ENCODE measurements around the gene ZNF438. TPM values are rescaled to one million over a fixed set of nuclear protein-coding genes. Genes with fewer than 3 reads are reported as not detected.

The ZNF438 gene
- total and polyA plus RNA-seq, 2 of the 8 experiments (the other 6 are each of a cell fraction or from before 2014, with no cell fraction given): 0.95 to 1.7 TPM

- no peak overlapping the region for H2BK20ac ChIP-seq (ENCODE audit: low read length)
- H3K79me2 ChIP-seq (ENCODE audit: control insufficient read depth in 1 of 2, insufficient read depth in 2 of 2, low read length in 2 of 2): no peaks in the 10 kb centered on the region
- no peak overlapping the region for H2AK5ac ChIP-seq (ENCODE audit: low read depth, low read length)
- H4K5ac ChIP-seq (ENCODE audit: insufficient read length, low read depth, low read length): no peak overlapping the region
- H3K23me2 ChIP-seq (ENCODE audit: low read depth, low read length): peaks cover 3% of the 10 kb centered on the region; the same call in 1 of the 2 replicates
- no peak overlapping the region for H3K23ac ChIP-seq (ENCODE audit: insufficient read length)
- H3K18ac ChIP-seq (ENCODE audit: extremely low read depth, low read length): peak overlapping the region; percentile 84
- peak overlapping the region; percentile 80 for H2BK5ac ChIP-seq (ENCODE audit: low read depth, low read length)
- H4K8ac ChIP-seq (ENCODE audit: extremely low read depth, insufficient read depth, low read length): peak overlapping the region; percentile 88; the same call in 1 of the 2 replicates
- peak overlapping the region; percentile 82 for H3K27ac ChIP-seq (ENCODE audit: low read depth, low read length)
- TF ChIP-seq TAF1 (IDR thresholded peaks at IDR 0.05; ENCODE audit: low read depth, low read length): peak; percentile 42; the same call in 1 of the 2 replicates
- TF ChIP-seq POLR2A (IDR thresholded peaks at IDR 0.05; ENCODE audit: control extremely low read depth in 1 of 2, low read depth in 2 of 2, low read length in 2 of 2): peak in 1 of 2 experiments; percentile 61; a peak in 1 of 3 replicates
- TF ChIP-seq SP1 (IDR thresholded peaks at IDR 0.05; ENCODE audit: low read depth, low read length): peak; percentile 54; the same call in 1 of the 2 replicates
- TF ChIP-seq ASH2L (IDR thresholded peaks at IDR 0.05; ENCODE audit: low read length): no peak
- TF ChIP-seq E2F6 (IDR thresholded peaks at IDR 0.05): 0 out of 2 replicates have a peak, but pooled peaks have one; percentile 47
- TF ChIP-seq RAD21 (IDR thresholded peaks at IDR 0.05 in 1 of 2, conservative IDR thresholded peaks at IDR 0.05 in 1 of 2; ENCODE audit: low read depth in 2 of 2, low read length in 2 of 2): peak; percentile 12 to 27; a peak in 3 of 4 replicates
- H2BK12ac ChIP-seq (ENCODE audit: low read depth, low read length): peak overlapping the region; percentile 72; the same call in 1 of the 2 replicates
- H3K9me3 ChIP-seq (ENCODE audit: insufficient read depth in 2 of 2, low read depth in 1 of 2, low read length in 1 of 2): no peaks in the 10 kb centered on the region
- H3K36me3 ChIP-seq (ENCODE audit: control insufficient read depth in 2 of 4, insufficient read depth in 4 of 4, low read length in 3 of 4): no peaks in the 10 kb centered on the region
- peak overlapping the region; percentile 97 for H2AFZ ChIP-seq (ENCODE audit: low read length)
- FAIRE-seq: no peak
- no peaks in the 10 kb centered on the region for H4K20me1 ChIP-seq (replicated peaks in 1 of 2; ENCODE audit: control insufficient read depth in 1 of 2, insufficient read depth in 2 of 2, low read length in 2 of 2)
- H3K56ac ChIP-seq (replicated peaks; ENCODE audit: insufficient read length, low read depth, low read length): no peak overlapping the region
- peak overlapping the region; percentile 44 to 65 (median 64) for H3K9ac ChIP-seq (replicated peaks in 1 of 4; ENCODE audit: extremely low read depth in 1 of 4, low read depth in 3 of 4, low read length in 3 of 4)
- no peak overlapping the region for H3K14ac ChIP-seq (ENCODE audit: insufficient read length)
- H3K4ac ChIP-seq (replicated peaks; ENCODE audit: insufficient read length, low read depth, low read length): no peak overlapping the region
- H4K91ac ChIP-seq (replicated peaks; ENCODE audit: insufficient read length, low read length): no peak overlapping the region
- peak overlapping the region; percentile 83 to 85 for H3K4me2 ChIP-seq (ENCODE audit: insufficient read depth in 1 of 2, low read depth in 2 of 2, low read length in 2 of 2)
- 0 out of 2 replicates have a peak overlapping the region, but pooled peaks have one; percentile 14 for H2BK15ac ChIP-seq (ENCODE audit: low read length)
- POLR2A ChIA-PET (ENCODE audit: partially characterized antibody): interaction anchor here (0.6 to 1.8 kb wide), 9 partner anchors 12 to 879 kb away, joined by 3 to 9 read pairs (median 3); no protein-coding TSS in a partner anchor
- peaks cover 0 to 6% (median 4%) of the 10 kb centered on the region in 4 experiments; a peak in 2 of 7 replicates for H3K27me3 ChIP-seq (replicated peaks in 1 of 4; ENCODE audit: control insufficient read depth in 3 of 4, extremely low read depth in 1 of 4, insufficient read depth in 3 of 4, low read length in 3 of 4)
- peaks cover 0 to 13% (median 2%) of the 10 kb centered on the region in 4 experiments; a peak in 3 of 7 replicates for H3K4me1 ChIP-seq (replicated peaks in 1 of 4; ENCODE audit: control insufficient read depth in 3 of 4, insufficient read depth in 4 of 4, low read length in 3 of 4)
- 41% methylated on average over 36 of the region's 51 CpGs; no CpG with 5 or more reads in 1 of the 2 experiments for WGBS, 2 experiments (ENCODE audit: extremely low coverage in 1 of 2, insufficient coverage in 1 of 2, insufficient read length in 1 of 2, insufficient replicate concordance in 2 of 2, low coverage in 1 of 2, low lambda C conversion rate in 2 of 2, missing lambda C conversion rate in 1 of 2)
- peak overlapping the region; percentile 42 to 80 (median 74) for H3K4me3 ChIP-seq (ENCODE audit: extremely low read depth in 1 of 4, insufficient read depth in 2 of 4, low read depth in 3 of 4, low read length in 4 of 4)
- H2BK120ac ChIP-seq (replicated peaks; ENCODE audit: low read depth, low read length): no peak overlapping the region
- no peaks in the 10 kb centered on the region for H3K79me1 ChIP-seq (ENCODE audit: low read depth, low read length)
- peak; percentile 86 to 98 for DNase-seq (ENCODE audit: low read depth in 1 of 2, low spot score in 2 of 2)
- CTCF ChIA-PET (ENCODE audit: partially characterized antibody): interaction anchor here (0.6 to 0.7 kb wide), 3 partner anchors 26 to 248 kb away, joined by 3 to 4 read pairs (median 3); no protein-coding TSS in a partner anchor
These were observed 830 bp upstream of the ZNF438 start for GRCh38 chr10:31032258-31033132.
